B cell (primary cell): ENCODE results near the gene CADM1. TPM values are rescaled to one million over a fixed set of nuclear protein-coding genes. Genes with fewer than 3 reads are reported as not detected.

ENCODE experiments used
- ATAC-seq: fragments of 200-7000 bp; cut with Tn5 transposase; one replicate; pipeline ENCODE4 v1.10.0; 2021; ENCODE audit warnings: low read depth, mild to moderate bottlenecking, moderate number of reproducible peaks, moderate library complexity
- CTCF ChIA-PET: fragments of 350-600 bp; sonication (Branson Sonifier 250); formaldehyde crosslinking; loops from one replicate; lab custom pipeline; 2021; ENCODE audit warnings: antibody characterized with exemption, inconsistent platforms; lab: Charles Lee
- POLR2A ChIA-PET: fragments of 350-600 bp; sonication (Branson Sonifier 250); formaldehyde crosslinking; loops from one replicate; lab custom pipeline; 2021; ENCODE audit warnings: antibody characterized with exemption; lab: Charles Lee
- DNase-seq: peaks from one replicate; pipeline ENCODE4 v3.0.0; 2013
- H2AFZ ChIP-seq: 2 replicates; pipeline ENCODE4 v1.6.1; 2012; ENCODE audit warnings: mild to moderate bottlenecking, low read depth, low read length; ENCODE audit not compliant: insufficient read depth, poor library complexity, severe bottlenecking
- H3K27ac ChIP-seq, 2 donors: 1 replicate in 1 of 2; 2 replicates in 1 of 2; pipeline ENCODE4 v1.5.1; 2012 to 2013; ENCODE audit warnings: low read length in 2 of 2, mild to moderate bottlenecking in 2 of 2, moderate library complexity in 1 of 2
- H3K27me3 ChIP-seq, 4 experiments: fragments of 200-600 bp in 1 of 4; sonication (generic) in 1 of 4; replicated peaks in 1 of 4; 1 replicate in 2 of 4; 2 replicates in 2 of 4; pipeline versions ENCODE4 v1.6.1 to v1.7.0; 2013 to 2016; ENCODE audit warnings: low read length in 3 of 4, mild to moderate bottlenecking in 2 of 4, mixed read lengths in 1 of 4, moderate library complexity in 1 of 4; ENCODE audit not compliant: insufficient read depth in 4 of 4, control insufficient read depth in 3 of 4; ENCODE audit errors: control extremely low read depth in 1 of 4
- H3K36me3 ChIP-seq, 2 experiments: replicated peaks in 1 of 2; 1 replicate in 1 of 2; 2 replicates in 1 of 2; pipeline versions ENCODE4 v1.6.1 to v1.7.1; 2013; ENCODE audit warnings: low read length in 1 of 2; ENCODE audit not compliant: insufficient read depth in 2 of 2, control insufficient read depth in 1 of 2; ENCODE audit errors: control extremely low read depth in 1 of 2, extremely low read depth in 1 of 2
- H3K4me1 ChIP-seq, 2 donors: fragments of 200-600 bp in 1 of 2; sonication (generic) in 1 of 2; 1 replicate in 1 of 2; 2 replicates in 1 of 2; pipeline versions ENCODE4 v1.5.1 to v1.6.1; 2013 to 2017; ENCODE audit warnings: low read length in 2 of 2; ENCODE audit not compliant: control insufficient read depth in 2 of 2, insufficient read depth in 2 of 2
- H3K4me2 ChIP-seq: replicated peaks from 2 replicates; pipeline ENCODE3; 2012; ENCODE audit warnings: mild to moderate bottlenecking, low read depth, low read length; ENCODE audit not compliant: poor library complexity, severe bottlenecking
- H3K4me3 ChIP-seq, 5 experiments: fragments of 200-600 bp in 1 of 5; sonication (generic) in 1 of 5; 1 replicate in 3 of 5; 2 replicates in 2 of 5; pipeline versions ENCODE4 v1.5.1 to v1.7.0; 2011 to 2016; ENCODE audit warnings: low read length in 4 of 5, mild to moderate bottlenecking in 4 of 5, low read depth in 2 of 5, control low read depth in 1 of 5, moderate library complexity in 1 of 5; ENCODE audit not compliant: insufficient read depth in 1 of 5; ENCODE audit errors: control extremely low read depth in 1 of 5, extremely low read depth in 1 of 5
- H3K79me2 ChIP-seq: fragments of 200-600 bp; sonication (generic); one replicate; pipeline ENCODE4 v1.6.0; 2016; ENCODE audit warnings: low read length; ENCODE audit not compliant: control insufficient read depth, insufficient read depth
- H3K9ac ChIP-seq: fragments of 200-600 bp; sonication (generic); 2 replicates; pipeline ENCODE4 v1.6.1; 2017; ENCODE audit warnings: mild to moderate bottlenecking, low read length, moderate library complexity
- H3K9me3 ChIP-seq, 3 donors: one replicate each; pipeline versions ENCODE4 v1.6.1 to v1.7.1; 2013; ENCODE audit warnings: low read length in 2 of 3; ENCODE audit not compliant: control insufficient read depth in 2 of 3, insufficient read depth in 1 of 3; ENCODE audit errors: control extremely low read depth in 1 of 3
- H4K20me1 ChIP-seq: 2 replicates; pipeline ENCODE4 v1.6.0; 2012; ENCODE audit warnings: mild to moderate bottlenecking, low read length; ENCODE audit not compliant: insufficient read depth, control insufficient read depth, poor library complexity, severe bottlenecking
- H3K27ac Mint-ChIP-seq: one replicate; pipeline ENCODE4 v1.8.0; 2021; ENCODE audit warnings: mixed read lengths
- H3K27me3 Mint-ChIP-seq: one replicate; pipeline ENCODE4 v1.8.0; 2021; ENCODE audit warnings: mixed read lengths
- H3K4me1 Mint-ChIP-seq: one replicate; pipeline ENCODE4 v1.8.0; 2021; ENCODE audit warnings: mixed read lengths
- H3K4me3 Mint-ChIP-seq: one replicate; pipeline ENCODE4 v1.8.0; 2021; ENCODE audit warnings: mixed read lengths
- H3K9me3 Mint-ChIP-seq: one replicate; pipeline ENCODE4 v1.8.0; 2022; ENCODE audit warnings: mixed read lengths; ENCODE audit not compliant: insufficient read depth
- EZH2 ChIP-seq: IDR thresholded peaks from 2 replicates; pipeline ENCODE4 v1.6.1; 2012; ENCODE audit warnings: borderline replicate concordance, low read depth, mild to moderate bottlenecking, moderate library complexity, low read length; ENCODE audit not compliant: insufficient read depth, poor library complexity, severe bottlenecking
- WGBS: methylation state at CpG from one replicate; pipeline ENCODE4 v1.1.5; 2013; ENCODE audit warnings: missing lambda C conversion rate; ENCODE audit not compliant: insufficient coverage; 5-methylcytosine and 5-hydroxymethylcytosine counted together
- intact Hi-C: fragments of 100-400 bp; cut with micrococcal nuclease; formaldehyde crosslinking; loops from one replicate; pipeline ENCODE4 v1.10.0; 2022
- polyA plus RNA-seq: library from polyadenylated mRNA; depleted of rRNA; stranded (reverse); fragments of >200 nt; gene quantifications from 2 replicates; pipeline ENCODE4 v1.2.3, GENCODE V29; 2012
- total RNA-seq, 2 donors: library from RNA; stranded (reverse); fragments of 120-200 nt in 1 of 2; gene quantifications; 1 replicate in 1 of 2; 2 replicates in 1 of 2; pipeline versions ENCODE4 v1.2.3 to v1.2.4, GENCODE V29; 2013 to 2022
- TF ChIP-seq, protein P1 (sequence below): fragments of 200-600 bp; IDR thresholded peaks from one replicate; pipeline ENCODE4 v1.8.0; 2022; ENCODE audit warnings: antibody characterized with exemption, mild to moderate bottlenecking

The CADM1 gene
- total and polyA plus RNA-seq, 2 donors (not counting 1 experiment from before 2014, with no cell fraction given) = 0.43 to 0.49 TPM

DNA sequence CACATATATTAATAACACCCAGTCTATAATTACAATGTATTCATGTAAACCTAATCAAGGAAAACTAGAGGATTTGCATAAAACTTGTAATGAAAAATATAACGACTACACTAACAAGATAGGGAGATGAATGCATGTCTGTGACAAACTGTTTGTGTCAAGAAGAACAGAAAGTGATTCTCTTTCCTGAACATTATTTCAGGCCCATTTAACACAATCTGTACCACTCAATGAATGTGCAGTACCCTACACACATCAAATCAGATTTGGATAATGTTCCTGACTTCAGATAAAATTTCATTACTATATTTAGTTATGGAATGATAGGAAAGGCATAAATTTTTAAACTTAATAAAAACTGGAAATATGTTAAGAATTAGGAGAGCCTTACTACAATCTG, 93.1 kb downstream of the CADM1 start:
- ATAC-seq (no peak), DNase-seq (no peak)
- Histone ChIP-seq H3K4me3 (no peak overlapping the region), H3K79me2 (no peaks in the 10 kb centered on the region), H3K4me1 (no peaks in the 10 kb centered on the region), H3K9ac (no peak overlapping the region), H4K20me1 (no peaks in the 10 kb centered on the region), H2AFZ (no peak overlapping the region), H3K4me2 (no peak overlapping the region), H3K27ac (no peak overlapping the region), H3K9me3 (no peaks in the 10 kb centered on the region), H3K36me3 (no peaks in the 10 kb centered on the region), H3K27me3 (no peaks in the 10 kb centered on the region)
- no CpG with 5 or more reads among the region's 1 CpG for WGBS
- ChIA-PET POLR2A (no interaction called here), CTCF (no interaction called here)
- TF ChIP-seq, protein P1, sequence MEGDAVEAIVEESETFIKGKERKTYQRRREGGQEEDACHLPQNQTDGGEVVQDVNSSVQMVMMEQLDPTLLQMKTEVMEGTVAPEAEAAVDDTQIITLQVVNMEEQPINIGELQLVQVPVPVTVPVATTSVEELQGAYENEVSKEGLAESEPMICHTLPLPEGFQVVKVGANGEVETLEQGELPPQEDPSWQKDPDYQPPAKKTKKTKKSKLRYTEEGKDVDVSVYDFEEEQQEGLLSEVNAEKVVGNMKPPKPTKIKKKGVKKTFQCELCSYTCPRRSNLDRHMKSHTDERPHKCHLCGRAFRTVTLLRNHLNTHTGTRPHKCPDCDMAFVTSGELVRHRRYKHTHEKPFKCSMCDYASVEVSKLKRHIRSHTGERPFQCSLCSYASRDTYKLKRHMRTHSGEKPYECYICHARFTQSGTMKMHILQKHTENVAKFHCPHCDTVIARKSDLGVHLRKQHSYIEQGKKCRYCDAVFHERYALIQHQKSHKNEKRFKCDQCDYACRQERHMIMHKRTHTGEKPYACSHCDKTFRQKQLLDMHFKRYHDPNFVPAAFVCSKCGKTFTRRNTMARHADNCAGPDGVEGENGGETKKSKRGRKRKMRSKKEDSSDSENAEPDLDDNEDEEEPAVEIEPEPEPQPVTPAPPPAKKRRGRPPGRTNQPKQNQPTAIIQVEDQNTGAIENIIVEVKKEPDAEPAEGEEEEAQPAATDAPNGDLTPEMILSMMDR = no peak
- TF ChIP-seq EZH2 = no peak
- Mint-ChIP-seq H3K4me1 (no peaks in the 10 kb centered on the region), H3K4me3 (no peak overlapping the region), H3K27me3 (peaks cover 7% of the 10 kb centered on the region), H3K9me3 (peaks cover 2% of the 10 kb centered on the region), H3K27ac (no peak overlapping the region)
- intact Hi-C loops = no loop called here

DNA sequence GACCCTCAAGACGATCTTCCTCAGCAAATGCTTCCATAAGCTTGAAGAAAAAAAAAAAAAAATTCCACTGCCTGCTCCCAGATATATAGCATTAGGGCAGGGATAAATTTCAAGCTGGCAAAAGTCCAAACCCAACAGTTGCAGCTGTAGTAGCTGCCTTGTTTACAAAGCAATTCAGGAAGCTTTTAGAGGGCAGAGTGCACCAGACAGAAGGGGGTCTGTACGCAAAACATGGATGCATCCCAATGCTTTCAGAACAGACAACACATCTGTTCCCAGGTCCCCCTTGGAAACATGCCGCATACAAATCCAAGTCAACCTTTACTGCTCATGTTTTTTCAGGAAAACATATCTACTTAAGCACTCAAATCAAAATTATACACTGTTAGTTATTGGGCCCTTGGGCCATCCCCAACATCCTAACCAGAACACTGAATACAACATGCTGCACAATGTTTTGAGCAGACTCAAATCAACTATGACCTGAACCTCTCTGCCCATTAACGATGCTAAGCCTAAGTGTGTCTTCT, 94.5 kb downstream of the CADM1 start:
- CTCF ChIA-PET = no interaction called here

More for the DNA sequence above, 94.5 kb downstream of the CADM1 start:
- H3K4me1 Mint-ChIP-seq = no peaks in the 10 kb centered on the region
- H3K4me1 ChIP-seq = no peaks in the 10 kb centered on the region
- no peak overlapping the region for H2AFZ ChIP-seq
- H3K36me3 ChIP-seq = no peaks in the 10 kb centered on the region
- no peak for ATAC-seq
- H3K27me3 ChIP-seq = no peaks in the 10 kb centered on the region
- peaks cover 2% of the 10 kb centered on the region for H3K9me3 Mint-ChIP-seq
- intact Hi-C loops = no loop called here
- no peak overlapping the region for H3K9ac ChIP-seq
- H3K27ac Mint-ChIP-seq = no peak overlapping the region
- H3K4me2 ChIP-seq = no peak overlapping the region
- H3K27ac ChIP-seq = no peak overlapping the region
- 80% methylated on average over 2 of the region's 4 CpGs for WGBS
- DNase-seq = no peak
- TF ChIP-seq, protein P1 = no peak
- no peak for TF ChIP-seq EZH2
- H3K79me2 ChIP-seq = no peaks in the 10 kb centered on the region
- peaks cover 3% of the 10 kb centered on the region for H3K27me3 Mint-ChIP-seq
- H4K20me1 ChIP-seq = no peaks in the 10 kb centered on the region
- POLR2A ChIA-PET = no interaction called here
- no peak overlapping the region for H3K4me3 ChIP-seq
- no peak overlapping the region for H3K4me3 Mint-ChIP-seq
- no peaks in the 10 kb centered on the region for H3K9me3 ChIP-seq
